HepG2 (cell line): ENCODE results near the gene LIMA1. TPM values are rescaled to one million over a fixed set of nuclear protein-coding genes. Genes with fewer than 3 reads are reported as not detected.
"Not testable (repeated sequence)": the region's sequence is repeated elsewhere in the genome, so short reads cannot be mapped to it uniquely, and the experiment has no call there.

ENCODE experiments used
- ATAC-seq: fragments of 200-7000 bp; cut with Tn5 transposase; 3 replicates; pipeline ENCODE4 v1.9.1; 2020; ENCODE audit warnings: mild to moderate bottlenecking, moderate library complexity
- BruUV-seq: library from RNA; stranded (reverse); fragments of 400-500 nt; replicated peaks from 2 replicates; lab custom pipeline; 2021; lab: Mats Ljungman, UMichigan
- CTCF ChIA-PET: fragments of 300-600 bp; formaldehyde crosslinking; extraction: SDS; loops from one replicate; lab custom pipeline; 2021; ENCODE audit warnings: low total read pairs, inconsistent platforms, low intra/inter-chr PET ratio; lab: Yijun Ruan, JAX
- POLR2A ChIA-PET: fragments of 350-600 bp; sonication (Branson Sonifier 250); formaldehyde crosslinking; loops from one replicate; lab custom pipeline; 2020; ENCODE audit warnings: antibody characterized with exemption, inconsistent platforms; lab: Yijun Ruan, JAX
- DNase-seq: peaks from one replicate; pipeline ENCODE4 v3.0.0-alpha.2; 2015; ENCODE audit warnings: low spot score
- FAIRE-seq: peaks from 3 replicates; lab custom pipeline; 2011; peaks lifted over from hg19 to GRCh38; lab: Jason Lieb, UNC
- H2AFZ ChIP-seq: one replicate; pipeline ENCODE4 v1.6.1; 2011; ENCODE audit warnings: low read length, inconsistent platforms
- H3K27ac ChIP-seq: fragments of 300-600 bp; 3 replicates; pipeline ENCODE4 v1.8.0; 2011; ENCODE audit warnings: mixed run types, mild to moderate bottlenecking, mixed read lengths, low read length, inconsistent platforms; ENCODE audit not compliant: insufficient read depth; ENCODE audit errors: extremely low read length
- H3K27me3 ChIP-seq, 2 experiments: fragments of 200-600 bp in 1 of 2; 2 replicates in 1 of 2; 3 replicates in 1 of 2; pipeline versions ENCODE4 v1.6.0 to v1.8.0; 2011; ENCODE audit warnings: low read length in 2 of 2, mild to moderate bottlenecking in 2 of 2, moderate library complexity in 2 of 2, inconsistent platforms in 1 of 2; ENCODE audit not compliant: insufficient read depth in 2 of 2, control insufficient read depth in 1 of 2
- H3K36me3 ChIP-seq, 2 experiments: fragments of 200-600 bp in 1 of 2; replicated peaks in 1 of 2; 2 replicates in 1 of 2; 3 replicates in 1 of 2; pipeline versions ENCODE4 v1.5.1 to v1.8.0; 2011; ENCODE audit warnings: low read length in 2 of 2, inconsistent platforms in 1 of 2; ENCODE audit not compliant: insufficient read depth in 2 of 2, control insufficient read depth in 1 of 2
- H3K4me1 ChIP-seq: 2 replicates; pipeline ENCODE4 v1.5.1; 2012; ENCODE audit warnings: low read length, inconsistent platforms; ENCODE audit not compliant: insufficient read depth
- H3K4me2 ChIP-seq: 2 replicates; pipeline ENCODE4 v1.6.0; 2011; ENCODE audit warnings: low read depth, low read length, inconsistent platforms
- H3K4me3 ChIP-seq, 3 experiments: fragments of 200-600 bp in 1 of 3; sonication (generic), shearing (Covaris generic) in 1 of 3; replicated peaks in 1 of 3; 2 replicates each; pipeline ENCODE4 v1.5.1; 2011 to 2016; ENCODE audit warnings: low read length in 3 of 3, inconsistent platforms in 2 of 3, low read depth in 2 of 3, mild to moderate bottlenecking in 2 of 3, control low read depth in 1 of 3, mixed read lengths in 1 of 3; ENCODE audit not compliant: insufficient read depth in 1 of 3
- H3K79me2 ChIP-seq: one replicate; pipeline ENCODE4 v1.6.1; 2011; ENCODE audit warnings: low read length, inconsistent platforms; ENCODE audit not compliant: insufficient read depth
- H3K9ac ChIP-seq: 2 replicates; pipeline ENCODE4 v1.6.0; 2011; ENCODE audit warnings: mild to moderate bottlenecking, low read depth, low read length, inconsistent platforms; ENCODE audit not compliant: insufficient read depth
- H3K9me3 ChIP-seq: 2 replicates; pipeline ENCODE4 v1.5.1; 2012; ENCODE audit warnings: mild to moderate bottlenecking, low read length
- H4K20me1 ChIP-seq: 2 replicates; pipeline ENCODE4 v1.6.0; 2011; ENCODE audit warnings: inconsistent platforms, mild to moderate bottlenecking, low read length, moderate library complexity; ENCODE audit not compliant: insufficient read depth
- CSRNP2 ChIP-seq: sonication (generic); formaldehyde crosslinking; conservative IDR thresholded peaks from 2 replicates; pipeline ENCODE4 v1.8.0; 2022; ENCODE audit warnings: low read depth, missing genetic modification reagents
- GLI4 ChIP-seq: sonication (generic); formaldehyde crosslinking; IDR thresholded peaks from 2 replicates; pipeline ENCODE4 v1.5.1; 2020; ENCODE audit warnings: missing genetic modification reagents, mild to moderate bottlenecking, moderate library complexity, borderline replicate concordance
- HNF1A ChIP-seq, 2 experiments: sonication (generic) in 1 of 2; formaldehyde crosslinking in 1 of 2; IDR thresholded peaks; 2 replicates each; pipeline versions ENCODE4 v1.4.0 to v1.6.1; 2016 to 2020; ENCODE audit warnings: borderline replicate concordance in 1 of 2, low read depth in 1 of 2, mild to moderate bottlenecking in 1 of 2, missing genetic modification reagents in 1 of 2
- JUND ChIP-seq: sonication (generic); formaldehyde crosslinking; IDR thresholded peaks from 2 replicates; pipeline ENCODE4 v1.8.0; 2022; ENCODE audit warnings: mild to moderate bottlenecking, missing genetic modification reagents
- NONO ChIP-seq, 2 experiments: fragments of 450-650 bp in 1 of 2; sonication (generic) in 1 of 2; formaldehyde crosslinking in 1 of 2; IDR thresholded peaks in 1 of 2; conservative IDR thresholded peaks in 1 of 2; 2 replicates each; pipeline versions ENCODE4 v1.6.1 to v1.8.0; 2017 to 2022; ENCODE audit warnings: mild to moderate bottlenecking in 1 of 2, missing genetic modification reagents in 1 of 2, moderate library complexity in 1 of 2
- PAF1 ChIP-seq: IDR thresholded peaks from 2 replicates; pipeline ENCODE4 v1.6.1; 2016; ENCODE audit warnings: missing genetic modification reagents, missing compliant biosample characterization
- POLR2AphosphoS2 ChIP-seq: IDR thresholded peaks from 2 replicates; pipeline ENCODE4 v1.6.1; 2011; ENCODE audit warnings: low read depth, low read length, improper control_type of control experiment
- TEAD3 ChIP-seq: optimal IDR thresholded peaks from 2 replicates; pipeline ENCODE3; 2016; ENCODE audit warnings: borderline replicate concordance
- XRCC5 ChIP-seq: fragments of 200-400 bp; formaldehyde crosslinking; optimal IDR thresholded peaks from 2 replicates; pipeline ENCODE3; 2017; ENCODE audit warnings: mild to moderate bottlenecking, low read length
- ZNF121 ChIP-seq: sonication (generic); formaldehyde crosslinking; IDR thresholded peaks from 2 replicates; pipeline ENCODE4 v1.5.0; 2020; ENCODE audit warnings: mild to moderate bottlenecking, missing genetic modification reagents
- ZNF124 ChIP-seq: sonication (generic); formaldehyde crosslinking; IDR thresholded peaks from 2 replicates; pipeline ENCODE4 v1.4.0; 2020; ENCODE audit warnings: missing genetic modification reagents
- WGBS: methylation state at CpG from one replicate; pipeline ENCODE4 v1.1.6; 2017; ENCODE audit warnings: low lambda C conversion rate; 5-methylcytosine and 5-hydroxymethylcytosine counted together
- in situ Hi-C: cut with HindIII; loops from 2 replicates; pipeline ENCODE4 v1.10.0; 2017; ENCODE audit warnings: low pct_unique_long_range_greater_than_20kb; ENCODE audit not compliant: extremely low pct_ligation_motif_present
- intact Hi-C: fragments of 100-400 bp; cut with micrococcal nuclease; formaldehyde crosslinking; loops from one replicate; pipeline ENCODE4 v1.10.0; 2022; ENCODE audit not compliant: unreplicated experiment
- polyA plus RNA-seq, 8 experiments: library from polyadenylated mRNA; depleted of rRNA in 3 of 8; stranded (reverse) in 7 of 8; unstranded in 1 of 8; fragments of >200 nt; fragmentation: Illumina TruSeq in 4 of 8; extraction: Trizol in 4 of 8; gene quantifications; 2 replicates each; pipeline versions ENCODE4 v1.2.1 to v1.2.3, GENCODE V29; 2011 to 2016; ENCODE audit warnings: low read depth in 4 of 8, missing spikeins in 1 of 8, mixed read lengths in 1 of 8; ENCODE audit not compliant: insufficient read depth in 1 of 8
- total RNA-seq, 5 experiments: library from RNA; depleted of rRNA; stranded (reverse); fragments of >200 nt; fragmentation: Illumina TruSeq; extraction: Trizol; gene quantifications; 2 replicates each; pipeline ENCODE4 v1.2.3, GENCODE V29; 2016; ENCODE audit warnings: low read depth in 1 of 5

LIMA1 gene
- total and polyA plus RNA-seq, 2 of the 13 experiments (the other 11 are each of a cell fraction or from before 2014, with no cell fraction given) = 13.0 to 19.8 TPM

GRCh38 chr12:50311858-50312609 is 28.7 kb upstream of the LIMA1 start:
- CTCF ChIA-PET, H3K36me3 ChIP-seq, H3K27me3 ChIP-seq, POLR2A ChIA-PET, H3K27ac ChIP-seq, DNase-seq, H3K9me3 ChIP-seq, H2AFZ ChIP-seq, H4K20me1 ChIP-seq, FAIRE-seq, H3K4me3 ChIP-seq, H3K4me2 ChIP-seq, H3K9ac ChIP-seq, H3K4me1 ChIP-seq, ATAC-seq, BruUV-seq, H3K79me2 ChIP-seq: not testable (repeated sequence)
- intact Hi-C loops = loop anchor here (5.0 kb wide), 1 partner anchor 180 kb away; no protein-coding TSS in a partner anchor
- WGBS = 91% methylated on average over 11 of the region's 11 CpGs
- in situ Hi-C loops = loop anchor here (10.0 kb wide), 1 partner anchor 127 kb away; no protein-coding TSS in a partner anchor

GRCh38 chr12:50309950-50310349 is 26.6 kb upstream of the LIMA1 start:
- no peak for DNase-seq
- Histone ChIP-seq H3K79me2 (no peaks in the 10 kb centered on the region), H3K27me3 (no peaks in the 10 kb centered on the region; a peak in 1 of 5 replicates), H3K27ac (no peak overlapping the region), H3K9me3 (no peaks in the 10 kb centered on the region), H4K20me1 (no peaks in the 10 kb centered on the region), H2AFZ (no peak overlapping the region), H3K4me2 (no peak overlapping the region), H3K4me3 (no peak overlapping the region), H3K36me3 (no peaks in the 10 kb centered on the region), H3K9ac (no peak overlapping the region), H3K4me1 (no peaks in the 10 kb centered on the region)
- ATAC-seq = no peak
- WGBS = 88% methylated on average over 2 of the region's 2 CpGs
- ChIA-PET POLR2A (no interaction called here), CTCF (no interaction called here)
- in situ Hi-C loops (loop anchor here (10.0 kb wide), 1 partner anchor 125 kb away; no protein-coding TSS in a partner anchor), intact Hi-C loops (loop anchor here (5.0 kb wide), 1 partner anchor 178 kb away; no protein-coding TSS in a partner anchor)
- no peak for FAIRE-seq
- no TSS peak for BruUV-seq
- TF ChIP-seq TEAD3 (CRISPR knock-in tag) (no peak), JUND (CRISPR knock-in tag) (no peak), CSRNP2 (CRISPR knock-in tag) (no peak), ZNF121 (CRISPR knock-in tag) (no peak), PAF1 (CRISPR knock-in tag) (no peak), HNF1A (IDR thresholded peaks at IDR 0.05; ENCODE audit: low read depth) (no peak), HNF1A (CRISPR knock-in tag; IDR thresholded peaks at IDR 0.05; ENCODE audit: borderline replicate concordance) (no peak), XRCC5 (no peak), GLI4 (no peak), NONO (IDR thresholded peaks at IDR 0.05) (no peak), NONO (CRISPR knock-in tag; conservative IDR thresholded peaks at IDR 0.05) (no peak), POLR2AphosphoS2 (no peak), ZNF124 (CRISPR knock-in tag) (no peak)
